ENCODE data around the gene WHRN.

GRCh38 chr9:114383521-114384231, 121.6 kb downstream of the WHRN start:
- TF ChIP-seq SUZ12 (IDR thresholded peaks at IDR 0.05; ENCODE audit: extremely low read depth, insufficient read depth, insufficient read length) (no peak), YY1 (IDR thresholded peaks at IDR 0.05; ENCODE audit: insufficient read depth, insufficient read length) (no peak)

Data from NT2/D1 (cell line).